ENCODE measurements around the gene LASP1.

DNA sequence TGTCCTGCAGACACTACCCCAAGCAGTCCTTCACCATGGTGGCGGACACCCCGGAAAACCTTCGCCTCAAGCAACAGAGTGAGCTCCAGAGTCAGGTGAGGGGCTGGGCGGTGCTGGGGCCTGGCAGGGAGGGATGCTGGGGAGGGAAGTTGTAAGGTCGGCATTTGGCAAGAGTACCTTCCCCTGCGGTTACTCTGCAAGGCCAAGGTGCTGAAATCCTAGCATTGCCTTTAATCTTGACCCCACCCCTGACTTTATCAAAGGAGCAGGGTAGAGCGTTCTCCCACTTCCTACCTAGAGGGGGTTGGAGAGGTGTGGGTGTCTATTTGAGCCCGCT lies 20.5 kb downstream of the LASP1 start:
- TF ChIP-seq POLR2A (IDR thresholded peaks at IDR 0.05; ENCODE audit: low read length), result no peak
- no peak for TF ChIP-seq GATA1 (IDR thresholded peaks at IDR 0.05; ENCODE audit: low read depth, low read length)

Data from erythroblast (primary cell).